ENCODE measurements around the gene MGMT. TPM values are rescaled to one million over a fixed set of nuclear protein-coding genes. Genes with fewer than 3 reads are reported as not detected.
A peak's percentile ranks its signal among the peaks of the same experiment; 100 is the strongest.

The MGMT gene
- total RNA-seq, 4 donors from 2014 or later = 10.9 to 37.7 (median 16.0) TPM

GRCh38 chr10:129765664-129766550, 298.9 kb downstream of the MGMT start:
- H3K27me3 ChIP-seq = no peaks in the 10 kb centered on the region
- peak in 1 of 2 donors; percentile 6 for DNase-seq
- intact Hi-C loops (cut with DNase I; ENCODE audit: low total_unique reads) = no loop called here
- TF ChIP-seq CTCF (IDR thresholded peaks at IDR 0.05) = no peak
- TF ChIP-seq POLR2A (IDR thresholded peaks at IDR 0.05) = no peak
- H3K9me3 ChIP-seq = no peaks in the 10 kb centered on the region
- no peaks in the 10 kb centered on the region for H3K4me1 ChIP-seq
- no peaks in the 10 kb centered on the region for H3K36me3 ChIP-seq
- H3K27ac ChIP-seq = no peak overlapping the region
- H3K4me3 ChIP-seq = no peak overlapping the region

GRCh38 chr10:129766611-129767550, 299.8 kb downstream of the MGMT start:
- intact Hi-C loops (cut with DNase I; ENCODE audit: low total_unique reads) = no loop called here
- no peaks in the 10 kb centered on the region for H3K36me3 ChIP-seq
- no peaks in the 10 kb centered on the region for H3K9me3 ChIP-seq
- no peaks in the 10 kb centered on the region for H3K27me3 ChIP-seq
- H3K27ac ChIP-seq = no peak overlapping the region
- TF ChIP-seq POLR2A (IDR thresholded peaks at IDR 0.05) (no peak), CTCF (IDR thresholded peaks at IDR 0.05) (no peak)
- DNase-seq = peak in 1 of 2 donors; percentile 7
- no peaks in the 10 kb centered on the region for H3K4me1 ChIP-seq
- no peak overlapping the region for H3K4me3 ChIP-seq

- intact Hi-C loops (cut with DNase I; ENCODE audit: low total_unique reads) = no loop called here
Measured at GRCh38 chr10:129767751-129768150, 300.7 kb downstream of the MGMT start.

GRCh38 chr10:129768437-129769355, 301.7 kb downstream of the MGMT start:
- intact Hi-C loops (cut with DNase I; ENCODE audit: low total_unique reads) = no loop called here
- peak in 1 of 2 donors; percentile 8 for DNase-seq
- Histone ChIP-seq H3K27ac (no peak overlapping the region), H3K36me3 (no peaks in the 10 kb centered on the region), H3K9me3 (no peaks in the 10 kb centered on the region), H3K4me1 (no peaks in the 10 kb centered on the region), H3K4me3 (no peak overlapping the region), H3K27me3 (no peaks in the 10 kb centered on the region)
- TF ChIP-seq POLR2A (IDR thresholded peaks at IDR 0.05) (no peak), CTCF (IDR thresholded peaks at IDR 0.05) (no peak)

More at GRCh38 chr10:129767751-129768150, 300.7 kb downstream of the MGMT start:
- no peak for TF ChIP-seq POLR2A (IDR thresholded peaks at IDR 0.05)
- no peak for TF ChIP-seq CTCF (IDR thresholded peaks at IDR 0.05)
- Histone ChIP-seq H3K4me3 (no peak overlapping the region), H3K27ac (no peak overlapping the region), H3K27me3 (no peaks in the 10 kb centered on the region), H3K36me3 (no peaks in the 10 kb centered on the region), H3K4me1 (no peaks in the 10 kb centered on the region), H3K9me3 (no peaks in the 10 kb centered on the region)
- DNase-seq = peak in 1 of 2 donors; percentile 7
